Measurements from ENCODE around the gene ANKS1B.

Gene ANKS1B

GRCh38 chr12:98916106-98916505, 1068.6 kb downstream of the ANKS1B start:
- Histone ChIP-seq H3K9me3 (ENCODE audit: control insufficient read depth, low read length) (no peaks in the 10 kb centered on the region), H3K9ac (ENCODE audit: low read length) (no peak overlapping the region), H3K4me3 (ENCODE audit: low read length) (no peak overlapping the region), H3K36me3 (ENCODE audit: control insufficient read depth, insufficient read depth, low read length, severe bottlenecking) (no peaks in the 10 kb centered on the region), H3K27me3 (replicated peaks; ENCODE audit: control insufficient read depth, insufficient read depth, low read length) (no peaks in the 10 kb centered on the region), H3K4me1 (ENCODE audit: control insufficient read depth, insufficient read depth, low read length) (no peaks in the 10 kb centered on the region)
- no peak for DNase-seq (ENCODE audit: low read depth)

GRCh38 chr12:98912401-98912974, 1072.2 kb downstream of the ANKS1B start:
- Histone ChIP-seq H3K27me3 (replicated peaks; ENCODE audit: control insufficient read depth, insufficient read depth, low read length) (no peaks in the 10 kb centered on the region), H3K4me1 (ENCODE audit: control insufficient read depth, insufficient read depth, low read length) (no peaks in the 10 kb centered on the region), H3K4me3 (ENCODE audit: low read length) (no peak overlapping the region), H3K9ac (ENCODE audit: low read length) (no peak overlapping the region), H3K9me3 (ENCODE audit: control insufficient read depth, low read length) (no peaks in the 10 kb centered on the region), H3K36me3 (ENCODE audit: control insufficient read depth, insufficient read depth, low read length, severe bottlenecking) (no peaks in the 10 kb centered on the region)
- DNase-seq (ENCODE audit: low read depth): no peak

- no peaks in the 10 kb centered on the region for H3K9me3 ChIP-seq (ENCODE audit: control insufficient read depth, low read length)
- H3K27me3 ChIP-seq (replicated peaks; ENCODE audit: control insufficient read depth, insufficient read depth, low read length): no peaks in the 10 kb centered on the region
- H3K4me1 ChIP-seq (ENCODE audit: control insufficient read depth, insufficient read depth, low read length): no peaks in the 10 kb centered on the region
- H3K4me3 ChIP-seq (ENCODE audit: low read length): no peak overlapping the region
- no peaks in the 10 kb centered on the region for H3K36me3 ChIP-seq (ENCODE audit: control insufficient read depth, insufficient read depth, low read length, severe bottlenecking)
- no peak overlapping the region for H3K9ac ChIP-seq (ENCODE audit: low read length)
- no peak for DNase-seq (ENCODE audit: low read depth)
Observed at GRCh38 chr12:98911396-98911795, 1073.3 kb downstream of the ANKS1B start.

- Histone ChIP-seq H3K9ac (ENCODE audit: low read length) (no peak overlapping the region), H3K9me3 (ENCODE audit: control insufficient read depth, low read length) (no peaks in the 10 kb centered on the region), H3K4me3 (ENCODE audit: low read length) (no peak overlapping the region), H3K36me3 (ENCODE audit: control insufficient read depth, insufficient read depth, low read length, severe bottlenecking) (no peaks in the 10 kb centered on the region), H3K4me1 (ENCODE audit: control insufficient read depth, insufficient read depth, low read length) (no peaks in the 10 kb centered on the region), H3K27me3 (replicated peaks; ENCODE audit: control insufficient read depth, insufficient read depth, low read length) (no peaks in the 10 kb centered on the region)
- no peak for DNase-seq (ENCODE audit: low read depth)
Observed at GRCh38 chr12:98909746-98910145, 1075.0 kb downstream of the ANKS1B start.

GRCh38 chr12:98908866-98909265, 1075.9 kb downstream of the ANKS1B start:
- Histone ChIP-seq H3K9me3 (ENCODE audit: control insufficient read depth, low read length) (no peaks in the 10 kb centered on the region), H3K4me1 (ENCODE audit: control insufficient read depth, insufficient read depth, low read length) (no peaks in the 10 kb centered on the region), H3K9ac (ENCODE audit: low read length) (no peak overlapping the region), H3K27me3 (replicated peaks; ENCODE audit: control insufficient read depth, insufficient read depth, low read length) (no peaks in the 10 kb centered on the region), H3K4me3 (ENCODE audit: low read length) (no peak overlapping the region), H3K36me3 (ENCODE audit: control insufficient read depth, insufficient read depth, low read length, severe bottlenecking) (no peaks in the 10 kb centered on the region)
- DNase-seq (ENCODE audit: low read depth): no peak

- H3K36me3 ChIP-seq (ENCODE audit: control insufficient read depth, insufficient read depth, low read length, severe bottlenecking): no peaks in the 10 kb centered on the region
- no peaks in the 10 kb centered on the region for H3K27me3 ChIP-seq (replicated peaks; ENCODE audit: control insufficient read depth, insufficient read depth, low read length)
- H3K9me3 ChIP-seq (ENCODE audit: control insufficient read depth, low read length): no peaks in the 10 kb centered on the region
- DNase-seq (ENCODE audit: low read depth): no peak
- H3K9ac ChIP-seq (ENCODE audit: low read length): no peak overlapping the region
- no peaks in the 10 kb centered on the region for H3K4me1 ChIP-seq (ENCODE audit: control insufficient read depth, insufficient read depth, low read length)
- H3K4me3 ChIP-seq (ENCODE audit: low read length): no peak overlapping the region
Observed at GRCh38 chr12:98903875-98904274, 1080.9 kb downstream of the ANKS1B start.

GRCh38 chr12:98901189-98901588, 1083.5 kb downstream of the ANKS1B start:
- Histone ChIP-seq H3K9me3 (ENCODE audit: control insufficient read depth, low read length) (no peaks in the 10 kb centered on the region), H3K27me3 (replicated peaks; ENCODE audit: control insufficient read depth, insufficient read depth, low read length) (peaks cover 10% of the 10 kb centered on the region), H3K36me3 (ENCODE audit: control insufficient read depth, insufficient read depth, low read length, severe bottlenecking) (no peaks in the 10 kb centered on the region), H3K4me3 (ENCODE audit: low read length) (no peak overlapping the region), H3K9ac (ENCODE audit: low read length) (no peak overlapping the region), H3K4me1 (ENCODE audit: control insufficient read depth, insufficient read depth, low read length) (no peaks in the 10 kb centered on the region)
- peak; percentile 16 for DNase-seq (ENCODE audit: low read depth)

GRCh38 chr12:98896938-98897337, 1087.8 kb downstream of the ANKS1B start:
- H3K9ac ChIP-seq (ENCODE audit: low read length): no peak overlapping the region
- H3K27me3 ChIP-seq (replicated peaks; ENCODE audit: control insufficient read depth, insufficient read depth, low read length): peaks cover 44% of the 10 kb centered on the region
- peaks cover 1% of the 10 kb centered on the region for H3K9me3 ChIP-seq (ENCODE audit: control insufficient read depth, low read length)
- no peaks in the 10 kb centered on the region for H3K4me1 ChIP-seq (ENCODE audit: control insufficient read depth, insufficient read depth, low read length)
- H3K4me3 ChIP-seq (ENCODE audit: low read length): no peak overlapping the region
- DNase-seq (ENCODE audit: low read depth): peak; percentile 10
- H3K36me3 ChIP-seq (ENCODE audit: control insufficient read depth, insufficient read depth, low read length, severe bottlenecking): no peaks in the 10 kb centered on the region

- peaks cover 50% of the 10 kb centered on the region for H3K27me3 ChIP-seq (replicated peaks; ENCODE audit: control insufficient read depth, insufficient read depth, low read length)
- H3K36me3 ChIP-seq (ENCODE audit: control insufficient read depth, insufficient read depth, low read length, severe bottlenecking): no peaks in the 10 kb centered on the region
- no peaks in the 10 kb centered on the region for H3K4me1 ChIP-seq (ENCODE audit: control insufficient read depth, insufficient read depth, low read length)
- H3K9ac ChIP-seq (ENCODE audit: low read length): no peak overlapping the region
- peak; percentile 14 for DNase-seq (ENCODE audit: low read depth)
- no peak overlapping the region for H3K4me3 ChIP-seq (ENCODE audit: low read length)
- H3K9me3 ChIP-seq (ENCODE audit: control insufficient read depth, low read length): peaks cover 3% of the 10 kb centered on the region
Observed at GRCh38 chr12:98895086-98895651, 1089.6 kb downstream of the ANKS1B start.

GRCh38 chr12:98894412-98895085, 1090.2 kb downstream of the ANKS1B start:
- Histone ChIP-seq H3K4me3 (ENCODE audit: low read length) (peak overlapping the region; percentile 12), H3K4me1 (ENCODE audit: control insufficient read depth, insufficient read depth, low read length) (no peaks in the 10 kb centered on the region), H3K9me3 (ENCODE audit: control insufficient read depth, low read length) (peaks cover 3% of the 10 kb centered on the region), H3K36me3 (ENCODE audit: control insufficient read depth, insufficient read depth, low read length, severe bottlenecking) (no peaks in the 10 kb centered on the region), H3K27me3 (replicated peaks; ENCODE audit: control insufficient read depth, insufficient read depth, low read length) (peaks cover 50% of the 10 kb centered on the region), H3K9ac (ENCODE audit: low read length) (no peak overlapping the region)
- DNase-seq (ENCODE audit: low read depth): peak; percentile 39

GRCh38 chr12:98893675-98894411, 1090.9 kb downstream of the ANKS1B start:
- peak; percentile 11 for DNase-seq (ENCODE audit: low read depth)
- Histone ChIP-seq H3K4me3 (ENCODE audit: low read length) (peak overlapping the region; percentile 12), H3K9ac (ENCODE audit: low read length) (no peak overlapping the region), H3K9me3 (ENCODE audit: control insufficient read depth, low read length) (peaks cover 3% of the 10 kb centered on the region), H3K4me1 (ENCODE audit: control insufficient read depth, insufficient read depth, low read length) (no peaks in the 10 kb centered on the region), H3K27me3 (replicated peaks; ENCODE audit: control insufficient read depth, insufficient read depth, low read length) (peaks cover 50% of the 10 kb centered on the region), H3K36me3 (ENCODE audit: control insufficient read depth, insufficient read depth, low read length, severe bottlenecking) (no peaks in the 10 kb centered on the region)
